HG02943 (cell line): ENCODE measurements around the gene RASSF10.

Experiments
- ATAC-seq: cut with Tn5 transposase; IDR thresholded peaks from one replicate; pipeline ENCODE4 v1.9.1; 2021; ENCODE audit warnings: mild to moderate bottlenecking, low read depth, moderate library complexity; ENCODE audit not compliant: unreplicated experiment

Gene RASSF10

GRCh38 chr11:12993626-12994025 is 15.5 kb upstream of the RASSF10 start:
- ATAC-seq: no peak

DNA sequence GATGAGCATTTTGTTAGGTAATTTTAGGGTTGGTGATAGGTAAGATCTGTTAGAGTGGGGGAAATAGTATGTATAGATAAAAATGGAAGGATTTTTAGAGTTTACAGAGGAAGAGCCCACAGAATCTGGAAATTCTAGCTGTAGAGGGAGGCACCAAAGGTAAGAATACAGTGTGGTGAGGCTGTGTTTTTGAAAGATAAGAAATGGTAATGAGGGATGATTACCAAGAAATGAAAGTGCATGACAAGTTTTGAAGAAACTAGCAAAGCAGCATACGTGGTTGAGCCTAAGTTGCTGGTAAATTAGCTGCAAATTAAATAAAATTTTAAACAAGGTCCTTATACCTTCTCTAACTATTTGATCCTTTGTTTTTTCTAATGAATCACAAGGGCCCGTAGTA is 14.6 kb upstream of the RASSF10 start:
- ATAC-seq: no peak

- no peak for ATAC-seq
Observed at GRCh38 chr11:12995188-12995587, 13.9 kb upstream of the RASSF10 start.

- no peak for ATAC-seq
Observed at GRCh38 chr11:12995823-12996222, 13.3 kb upstream of the RASSF10 start.

- no peak for ATAC-seq
Observed at GRCh38 chr11:12997168-12997567, 11.9 kb upstream of the RASSF10 start.

- ATAC-seq: no peak
Observed at GRCh38 chr11:12998336-12998735, 10.8 kb upstream of the RASSF10 start.

GRCh38 chr11:12999597-12999996 is 9.5 kb upstream of the RASSF10 start:
- ATAC-seq: no peak

DNA sequence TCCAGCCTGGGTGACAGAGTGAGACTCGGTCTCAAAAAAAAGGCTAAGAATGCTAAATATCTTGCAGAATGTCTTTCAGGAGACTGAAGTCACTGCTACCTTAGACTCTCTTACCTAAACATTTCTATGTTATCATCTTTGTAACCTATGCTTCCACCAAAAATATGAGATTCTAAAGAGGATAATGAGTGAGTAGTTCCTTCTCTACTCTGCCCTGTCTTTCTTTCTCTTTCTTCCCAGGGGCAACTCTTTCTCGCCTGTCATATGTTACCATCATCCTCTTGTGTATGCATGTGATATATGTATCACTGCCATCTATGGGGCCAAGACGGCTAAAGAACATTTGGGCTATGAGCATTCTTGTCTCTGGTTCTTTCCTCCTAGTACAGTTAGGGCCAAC is 9.0 kb upstream of the RASSF10 start:
- ATAC-seq: no peak

GRCh38 chr11:13000721-13001120 is 8.4 kb upstream of the RASSF10 start:
- ATAC-seq: no peak

- ATAC-seq: no peak
Observed at GRCh38 chr11:13003736-13004493, 5.2 kb upstream of the RASSF10 start.

GRCh38 chr11:13007182-13008060 is 1.7 kb upstream of the RASSF10 start:
- no peak for ATAC-seq

DNA sequence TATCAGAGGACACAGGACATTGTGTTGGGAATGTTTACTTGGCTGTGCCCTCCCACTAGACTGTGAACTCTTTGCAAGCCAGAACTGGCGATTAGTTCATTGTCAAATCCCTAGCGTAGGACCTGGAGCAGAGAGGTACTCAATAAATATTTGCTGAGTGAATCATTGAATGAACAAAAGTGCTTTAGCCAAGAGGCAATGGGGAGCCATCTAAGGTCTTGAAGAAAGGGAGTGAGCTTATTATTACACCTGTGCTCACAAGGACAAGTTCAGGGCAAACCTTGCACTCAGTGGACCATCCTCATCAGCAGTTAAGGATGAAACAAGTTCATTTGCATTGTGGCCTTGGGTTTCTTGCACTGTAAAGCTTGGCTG is 1.1 kb upstream of the RASSF10 start:
- ATAC-seq: no peak

GRCh38 chr11:13009476-13009920 is 382 bp downstream of the RASSF10 start:
- no peak for ATAC-seq

DNA sequence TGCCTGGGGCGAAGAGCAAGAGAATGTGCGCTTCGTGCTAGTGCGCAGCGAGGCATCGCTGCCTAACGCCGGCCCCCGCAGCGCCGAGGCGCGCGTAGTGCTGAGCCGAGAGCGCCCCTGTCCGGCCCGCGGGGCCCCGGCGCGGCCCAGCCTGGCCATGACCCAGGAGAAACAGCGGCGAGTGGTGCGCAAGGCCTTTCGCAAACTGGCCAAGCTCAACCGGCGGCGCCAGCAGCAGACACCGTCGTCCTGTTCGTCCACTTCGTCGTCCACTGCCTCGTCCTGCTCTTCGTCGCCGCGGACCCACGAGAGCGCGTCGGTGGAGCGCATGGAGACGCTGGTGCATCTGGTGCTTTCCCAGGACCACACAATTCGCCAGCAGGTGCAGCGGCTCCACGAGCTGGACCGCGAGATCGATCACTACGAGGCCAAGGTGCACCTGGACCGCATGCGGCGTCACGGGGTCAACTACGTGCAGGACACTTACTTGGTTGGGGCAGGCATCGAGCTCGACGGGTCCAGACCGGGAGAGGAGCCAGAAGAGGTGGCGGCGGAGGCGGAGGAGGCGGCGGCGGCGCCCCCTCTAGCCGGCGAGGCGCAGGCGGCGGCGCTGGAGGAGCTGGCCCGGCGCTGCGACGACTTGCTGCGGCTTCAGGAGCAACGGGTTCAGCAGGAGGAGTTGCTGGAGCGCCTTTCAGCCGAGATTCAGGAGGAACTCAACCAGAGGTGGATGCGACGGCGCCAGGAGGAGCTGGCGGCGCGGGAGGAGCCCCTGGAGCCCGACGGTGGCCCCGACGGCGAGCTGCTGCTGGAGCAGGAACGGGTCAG is 1.0 kb downstream of the RASSF10 start:
- ATAC-seq: no peak

- no peak for ATAC-seq
Observed at GRCh38 chr11:13010749-13011465, 1.8 kb downstream of the RASSF10 start.

GRCh38 chr11:13011466-13012055 is 2.4 kb downstream of the RASSF10 start:
- no peak for ATAC-seq

DNA sequence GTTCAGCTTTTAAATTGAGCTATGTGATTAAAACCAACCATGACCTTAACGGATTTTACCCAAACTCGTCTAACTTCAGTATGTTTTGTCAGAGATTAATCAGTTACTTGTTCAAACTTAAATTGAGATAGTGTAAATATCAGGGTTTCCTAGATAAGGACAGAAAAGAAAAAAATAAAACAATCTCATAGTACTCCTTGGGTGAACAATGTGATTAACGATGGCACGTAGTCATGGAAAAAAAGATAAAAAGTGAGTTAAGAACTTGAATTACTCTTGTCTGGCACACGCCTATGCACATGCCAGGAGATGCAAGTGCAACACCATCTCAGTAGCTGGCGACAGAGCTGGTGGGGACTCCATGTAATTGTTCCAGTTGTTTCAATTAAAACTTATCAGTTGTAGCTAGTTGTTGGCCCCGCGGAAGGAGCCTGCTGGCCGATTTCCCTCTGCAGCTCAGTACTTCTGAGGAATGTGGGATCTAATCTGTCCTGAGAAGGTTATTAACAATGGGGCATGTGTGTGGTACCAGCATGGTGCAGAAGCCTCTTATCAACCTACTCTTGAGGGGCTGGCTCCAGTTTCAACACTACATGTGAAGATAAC is 3.0 kb downstream of the RASSF10 start:
- no peak for ATAC-seq

GRCh38 chr11:13013054-13013488 is 4.0 kb downstream of the RASSF10 start:
- no peak for ATAC-seq

- no peak for ATAC-seq
Observed at GRCh38 chr11:13015753-13016152, 6.6 kb downstream of the RASSF10 start.
